Activated naive CD8-positive, alpha-beta T cell (primary cell): ENCODE data around the gene USP17L30.
"Not testable (repeated sequence)": the region's sequence is repeated elsewhere in the genome, so short reads cannot be mapped to it uniquely, and the experiment has no call there.

Experiments used
- H3K27ac Mint-ChIP-seq: one replicate; pipeline ENCODE4 v1.8.0; 2021; ENCODE audit warnings: mixed read lengths
- H3K27me3 Mint-ChIP-seq: one replicate; pipeline ENCODE4 v1.8.0; 2021; ENCODE audit warnings: mixed read lengths
- H3K36me3 Mint-ChIP-seq: one replicate; pipeline ENCODE4 v1.8.0; 2021; ENCODE audit warnings: mixed read lengths
- H3K4me1 Mint-ChIP-seq: one replicate; pipeline ENCODE4 v1.8.0; 2021; ENCODE audit warnings: low read depth, mixed read lengths
- H3K4me3 Mint-ChIP-seq: one replicate; pipeline ENCODE4 v1.8.0; 2021; ENCODE audit warnings: mild to moderate bottlenecking, mixed read lengths
- H3K9me3 Mint-ChIP-seq: one replicate; pipeline ENCODE4 v1.8.0; 2021; ENCODE audit warnings: low read depth, mixed read lengths

Gene USP17L30

DNA sequence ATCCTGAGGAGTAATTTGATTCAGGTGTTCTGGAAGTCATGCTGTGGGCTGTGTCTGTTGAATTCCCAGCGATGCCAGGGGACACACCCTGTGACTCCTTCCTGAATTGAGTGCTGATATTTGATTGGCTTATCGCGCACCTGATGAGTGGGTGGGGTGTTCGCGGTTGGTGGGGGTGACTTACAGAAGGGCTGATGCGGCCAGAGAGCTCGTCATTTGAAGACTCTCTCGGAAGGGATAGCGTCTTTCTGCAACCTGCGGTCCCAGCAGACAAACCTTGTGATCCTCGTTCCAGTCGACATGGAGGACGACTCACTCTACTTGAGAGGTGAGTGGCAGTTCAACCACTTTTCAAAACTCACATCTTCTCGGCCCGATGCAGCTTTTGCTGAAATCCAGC is at the start of gene USP17L30:
Gene USP17L30 (plus strand): TSS at position 301 of the 400 bp plus-strand sequence. CDS start 0 bp downstream, at position 301.
- H3K27ac Mint-ChIP-seq, H3K36me3 Mint-ChIP-seq, H3K27me3 Mint-ChIP-seq, H3K9me3 Mint-ChIP-seq, H3K4me3 Mint-ChIP-seq, H3K4me1 Mint-ChIP-seq: not testable (repeated sequence)

- H3K4me3 Mint-ChIP-seq, H3K36me3 Mint-ChIP-seq, H3K9me3 Mint-ChIP-seq, H3K27me3 Mint-ChIP-seq, H3K4me1 Mint-ChIP-seq, H3K27ac Mint-ChIP-seq: not testable (repeated sequence)
Measured at GRCh38 chr4:9324191-9324590, 38.7 kb upstream of the USP17L30 start.

GRCh38 chr4:9324865-9325264 is 38.1 kb upstream of the USP17L30 start, which contains the start of gene USP17L24:
USP17L24 (plus strand) TSS chr4:9325165; CDS start chr4:9325165, 0 bp downstream.
- H3K36me3 Mint-ChIP-seq, H3K4me1 Mint-ChIP-seq, H3K27me3 Mint-ChIP-seq, H3K27ac Mint-ChIP-seq, H3K4me3 Mint-ChIP-seq, H3K9me3 Mint-ChIP-seq: not testable (repeated sequence)

DNA sequence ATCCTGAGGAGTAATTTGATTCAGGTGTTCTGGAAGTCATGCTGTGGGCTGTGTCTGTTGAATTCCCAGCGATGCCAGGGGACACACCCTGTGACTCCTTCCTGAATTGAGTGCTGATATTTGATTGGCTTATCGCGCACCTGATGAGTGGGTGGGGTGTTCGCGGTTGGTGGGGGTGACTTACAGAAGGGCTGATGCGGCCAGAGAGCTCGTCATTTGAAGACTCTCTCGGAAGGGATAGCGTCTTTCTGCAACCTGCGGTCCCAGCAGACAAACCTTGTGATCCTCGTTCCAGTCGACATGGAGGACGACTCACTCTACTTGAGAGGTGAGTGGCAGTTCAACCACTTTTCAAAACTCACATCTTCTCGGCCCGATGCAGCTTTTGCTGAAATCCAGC is 33.3 kb upstream of the USP17L30 start, which contains the start of gene USP17L25:
Gene USP17L25 (plus strand): TSS at position 301 of the 400 bp plus-strand sequence. CDS start 0 bp downstream, at position 301.
- H3K4me3 Mint-ChIP-seq, H3K27ac Mint-ChIP-seq, H3K4me1 Mint-ChIP-seq, H3K27me3 Mint-ChIP-seq, H3K36me3 Mint-ChIP-seq, H3K9me3 Mint-ChIP-seq: not testable (repeated sequence)

DNA sequence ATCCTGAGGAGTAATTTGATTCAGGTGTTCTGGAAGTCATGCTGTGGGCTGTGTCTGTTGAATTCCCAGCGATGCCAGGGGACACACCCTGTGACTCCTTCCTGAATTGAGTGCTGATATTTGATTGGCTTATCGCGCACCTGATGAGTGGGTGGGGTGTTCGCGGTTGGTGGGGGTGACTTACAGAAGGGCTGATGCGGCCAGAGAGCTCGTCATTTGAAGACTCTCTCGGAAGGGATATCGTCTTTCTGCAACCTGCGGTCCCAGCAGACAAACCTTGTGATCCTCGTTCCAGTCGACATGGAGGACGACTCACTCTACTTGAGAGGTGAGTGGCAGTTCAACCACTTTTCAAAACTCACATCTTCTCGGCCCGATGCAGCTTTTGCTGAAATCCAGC is 28.6 kb upstream of the USP17L30 start, which contains the start of gene USP17L26:
Gene USP17L26 (plus strand): TSS at position 301 of the 400 bp plus-strand sequence. CDS start 0 bp downstream, at position 301.
- not testable (repeated sequence) for H3K27me3 Mint-ChIP-seq, H3K27ac Mint-ChIP-seq, H3K36me3 Mint-ChIP-seq, H3K9me3 Mint-ChIP-seq, H3K4me3 Mint-ChIP-seq, H3K4me1 Mint-ChIP-seq

DNA sequence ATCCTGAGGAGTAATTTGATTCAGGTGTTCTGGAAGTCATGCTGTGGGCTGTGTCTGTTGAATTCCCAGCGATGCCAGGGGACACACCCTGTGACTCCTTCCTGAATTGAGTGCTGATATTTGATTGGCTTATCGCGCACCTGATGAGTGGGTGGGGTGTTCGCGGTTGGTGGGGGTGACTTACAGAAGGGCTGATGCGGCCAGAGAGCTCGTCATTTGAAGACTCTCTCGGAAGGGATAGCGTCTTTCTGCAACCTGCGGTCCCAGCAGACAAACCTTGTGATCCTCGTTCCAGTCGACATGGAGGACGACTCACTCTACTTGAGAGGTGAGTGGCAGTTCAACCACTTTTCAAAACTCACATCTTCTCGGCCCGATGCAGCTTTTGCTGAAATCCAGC is 23.8 kb upstream of the USP17L30 start, which contains the start of gene USP17L5:
Gene USP17L5 (plus strand): TSS at position 301 of the 400 bp plus-strand sequence. CDS start 0 bp downstream, at position 301.
- H3K4me1 Mint-ChIP-seq, H3K4me3 Mint-ChIP-seq, H3K27me3 Mint-ChIP-seq, H3K9me3 Mint-ChIP-seq, H3K36me3 Mint-ChIP-seq, H3K27ac Mint-ChIP-seq: not testable (repeated sequence)

DNA sequence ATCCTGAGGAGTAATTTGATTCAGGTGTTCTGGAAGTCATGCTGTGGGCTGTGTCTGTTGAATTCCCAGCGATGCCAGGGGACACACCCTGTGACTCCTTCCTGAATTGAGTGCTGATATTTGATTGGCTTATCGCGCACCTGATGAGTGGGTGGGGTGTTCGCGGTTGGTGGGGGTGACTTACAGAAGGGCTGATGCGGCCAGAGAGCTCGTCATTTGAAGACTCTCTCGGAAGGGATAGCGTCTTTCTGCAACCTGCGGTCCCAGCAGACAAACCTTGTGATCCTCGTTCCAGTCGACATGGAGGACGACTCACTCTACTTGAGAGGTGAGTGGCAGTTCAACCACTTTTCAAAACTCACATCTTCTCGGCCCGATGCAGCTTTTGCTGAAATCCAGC is 19.1 kb upstream of the USP17L30 start, which contains the start of gene USP17L27:
Gene USP17L27 (plus strand): TSS at position 301 of the 400 bp plus-strand sequence. CDS start 0 bp downstream, at position 301.
- H3K27me3 Mint-ChIP-seq, H3K9me3 Mint-ChIP-seq: not testable (repeated sequence)

GRCh38 chr4:9348593-9348992 is 14.3 kb upstream of the USP17L30 start, which contains the start of gene USP17L28:
USP17L28 (plus strand) TSS chr4:9348893; CDS start chr4:9348893, 0 bp downstream.
- H3K4me3 Mint-ChIP-seq, H3K36me3 Mint-ChIP-seq, H3K27ac Mint-ChIP-seq, H3K9me3 Mint-ChIP-seq, H3K4me1 Mint-ChIP-seq, H3K27me3 Mint-ChIP-seq: not testable (repeated sequence)

More for the DNA sequence above, 19.1 kb upstream of the USP17L30 start, which contains the start of gene USP17L27:
- not testable (repeated sequence) for H3K4me3 Mint-ChIP-seq, H3K4me1 Mint-ChIP-seq, H3K36me3 Mint-ChIP-seq, H3K27ac Mint-ChIP-seq

DNA sequence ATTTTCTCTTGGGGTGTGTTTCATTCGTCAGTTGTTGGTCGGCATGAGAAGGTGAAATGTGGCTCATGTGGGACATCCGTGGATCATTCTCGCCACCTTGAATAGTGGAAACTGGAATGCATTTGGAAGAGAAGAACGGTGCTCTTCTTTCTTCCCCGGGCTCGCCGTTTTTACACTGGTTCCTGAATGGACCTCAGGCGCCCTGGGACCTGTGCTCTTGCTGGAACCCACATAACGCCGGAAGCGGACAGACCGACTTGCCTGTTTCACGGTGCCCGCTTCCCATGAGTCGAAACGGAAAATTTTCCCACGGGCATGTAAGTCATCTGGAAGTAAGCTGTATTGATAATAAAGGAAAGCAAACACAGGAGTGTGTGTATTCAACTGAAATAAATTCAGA is 12.1 kb upstream of the USP17L30 start:
- H3K4me1 Mint-ChIP-seq, H3K4me3 Mint-ChIP-seq, H3K9me3 Mint-ChIP-seq, H3K36me3 Mint-ChIP-seq, H3K27ac Mint-ChIP-seq, H3K27me3 Mint-ChIP-seq: not testable (repeated sequence)

DNA sequence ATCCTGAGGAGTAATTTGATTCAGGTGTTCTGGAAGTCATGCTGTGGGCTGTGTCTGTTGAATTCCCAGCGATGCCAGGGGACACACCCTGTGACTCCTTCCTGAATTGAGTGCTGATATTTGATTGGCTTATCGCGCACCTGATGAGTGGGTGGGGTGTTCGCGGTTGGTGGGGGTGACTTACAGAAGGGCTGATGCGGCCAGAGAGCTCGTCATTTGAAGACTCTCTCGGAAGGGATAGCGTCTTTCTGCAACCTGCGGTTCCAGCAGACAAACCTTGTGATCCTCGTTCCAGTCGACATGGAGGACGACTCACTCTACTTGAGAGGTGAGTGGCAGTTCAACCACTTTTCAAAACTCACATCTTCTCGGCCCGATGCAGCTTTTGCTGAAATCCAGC is 9.6 kb upstream of the USP17L30 start, which contains the start of gene USP17L29:
Gene USP17L29 (plus strand): TSS at position 301 of the 400 bp plus-strand sequence. CDS start 0 bp downstream, at position 301.
- not testable (repeated sequence) for H3K36me3 Mint-ChIP-seq, H3K9me3 Mint-ChIP-seq, H3K4me3 Mint-ChIP-seq, H3K27me3 Mint-ChIP-seq, H3K4me1 Mint-ChIP-seq, H3K27ac Mint-ChIP-seq

- H3K27ac Mint-ChIP-seq: not testable (repeated sequence)
Measured at GRCh38 chr4:9379881-9380280, 17.0 kb downstream of the USP17L30 start.

GRCh38 chr4:9381012-9381534 is 18.1 kb downstream of the USP17L30 start:
- H3K9me3 Mint-ChIP-seq, H3K4me1 Mint-ChIP-seq, H3K27ac Mint-ChIP-seq, H3K27me3 Mint-ChIP-seq, H3K36me3 Mint-ChIP-seq: not testable (repeated sequence)
- peak overlapping the region; percentile 44 for H3K4me3 Mint-ChIP-seq

More at GRCh38 chr4:9379881-9380280, 17.0 kb downstream of the USP17L30 start:
- not testable (repeated sequence) for H3K36me3 Mint-ChIP-seq, H3K4me3 Mint-ChIP-seq, H3K4me1 Mint-ChIP-seq, H3K9me3 Mint-ChIP-seq, H3K27me3 Mint-ChIP-seq

- Mint-ChIP-seq H3K4me1 (peaks cover 3% of the 10 kb centered on the region), H3K36me3 (no peaks in the 10 kb centered on the region), H3K4me3 (no peak overlapping the region), H3K27ac (no peak overlapping the region), H3K9me3 (no peaks in the 10 kb centered on the region), H3K27me3 (no peaks in the 10 kb centered on the region)
Measured at GRCh38 chr4:9384126-9384525, 21.2 kb downstream of the USP17L30 start.

DNA sequence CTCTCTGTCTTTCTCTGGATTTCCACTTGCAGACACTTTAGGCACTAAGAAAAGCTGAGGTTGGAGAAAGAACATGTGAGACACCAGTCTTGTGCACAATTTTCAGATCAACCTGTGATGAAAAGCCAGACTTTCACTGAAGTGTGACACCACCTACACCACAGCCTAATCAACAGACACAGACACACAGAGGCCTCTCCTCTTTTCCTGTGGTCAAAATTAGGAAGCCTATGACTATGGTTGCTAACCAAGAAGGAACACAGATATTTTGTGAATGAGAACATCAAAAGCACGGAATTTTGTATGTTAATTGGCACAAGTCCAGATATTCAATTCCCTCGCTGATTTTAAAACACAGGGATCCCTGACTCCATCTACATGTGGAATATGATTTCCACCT is 26.1 kb downstream of the USP17L30 start:
- not testable (repeated sequence) for H3K4me3 Mint-ChIP-seq, H3K9me3 Mint-ChIP-seq, H3K4me1 Mint-ChIP-seq, H3K36me3 Mint-ChIP-seq, H3K27ac Mint-ChIP-seq, H3K27me3 Mint-ChIP-seq

- H3K27me3 Mint-ChIP-seq, H3K4me3 Mint-ChIP-seq, H3K36me3 Mint-ChIP-seq, H3K4me1 Mint-ChIP-seq, H3K27ac Mint-ChIP-seq, H3K9me3 Mint-ChIP-seq: not testable (repeated sequence)
Measured at GRCh38 chr4:9405774-9406173, 42.8 kb downstream of the USP17L30 start.

GRCh38 chr4:9406491-9406890 is 43.6 kb downstream of the USP17L30 start:
- H3K36me3 Mint-ChIP-seq, H3K27ac Mint-ChIP-seq, H3K27me3 Mint-ChIP-seq, H3K4me3 Mint-ChIP-seq, H3K9me3 Mint-ChIP-seq, H3K4me1 Mint-ChIP-seq: not testable (repeated sequence)
